GM13976 (cell line): ENCODE results near the gene ZNF431.

ENCODE experiments used
- DNase-seq: peaks from one replicate; pipeline ENCODE4 v3.0.0; 2012; ENCODE audit warnings: low spot score
- CTCF ChIP-seq: IDR thresholded peaks from 2 replicates; pipeline ENCODE4 v1.5.1; 2012; ENCODE audit warnings: borderline replicate concordance, mild to moderate bottlenecking; ENCODE audit not compliant: insufficient read depth; ENCODE audit errors: extremely low read depth, missing control alignments, control extremely low read depth
- in situ Hi-C: fragments of 300-500 bp; cut with MboI; formaldehyde crosslinking; loops from one replicate; pipeline ENCODE4 v1.12.0; 2022; ENCODE audit warnings: low sequenced_read_pairs, mixed read lengths, inconsistent platforms; ENCODE audit not compliant: unreplicated experiment

Gene ZNF431

GRCh38 chr19:21110183-21110582 lies 31.7 kb upstream of the ZNF431 start:
- in situ Hi-C loops: no loop called here
- TF ChIP-seq CTCF: no peak

GRCh38 chr19:21115430-21115829 lies 26.4 kb upstream of the ZNF431 start:
- no peak for DNase-seq
- in situ Hi-C loops: no loop called here
- TF ChIP-seq CTCF: no peak

More at GRCh38 chr19:21110183-21110582, 31.7 kb upstream of the ZNF431 start:
- no peak for DNase-seq

GRCh38 chr19:21117041-21117907 lies 24.6 kb upstream of the ZNF431 start:
- in situ Hi-C loops: no loop called here
- DNase-seq: no peak
- no peak for TF ChIP-seq CTCF

- no peak for TF ChIP-seq CTCF
- in situ Hi-C loops: no loop called here
- DNase-seq: no peak
These were observed 15.8 kb upstream of the ZNF431 start for GRCh38 chr19:21126078-21126477.

- no peak for TF ChIP-seq CTCF
- in situ Hi-C loops: no loop called here
- DNase-seq: no peak
These were observed 14.8 kb upstream of the ZNF431 start for GRCh38 chr19:21127001-21127400.

- in situ Hi-C loops: no loop called here
These were observed 13.9 kb upstream of the ZNF431 start for GRCh38 chr19:21127898-21128297.

More at GRCh38 chr19:21127898-21128297, 13.9 kb upstream of the ZNF431 start:
- no peak for TF ChIP-seq CTCF
- DNase-seq: no peak
